WI38 (cell line): ENCODE results near the gene RCOR3.

Experiments used
- H3K4me3 ChIP-seq: 2 replicates; pipeline ENCODE4 v1.5.1; 2011; ENCODE audit warnings: low read depth, mild to moderate bottlenecking, control low read depth, low read length
- TF ChIP-seq, protein P1 (sequence below): IDR thresholded peaks from 2 replicates; pipeline ENCODE4 v1.5.1; 2012; ENCODE audit warnings: low read depth, mild to moderate bottlenecking, control low read depth, low read length

The RCOR3 gene

DNA sequence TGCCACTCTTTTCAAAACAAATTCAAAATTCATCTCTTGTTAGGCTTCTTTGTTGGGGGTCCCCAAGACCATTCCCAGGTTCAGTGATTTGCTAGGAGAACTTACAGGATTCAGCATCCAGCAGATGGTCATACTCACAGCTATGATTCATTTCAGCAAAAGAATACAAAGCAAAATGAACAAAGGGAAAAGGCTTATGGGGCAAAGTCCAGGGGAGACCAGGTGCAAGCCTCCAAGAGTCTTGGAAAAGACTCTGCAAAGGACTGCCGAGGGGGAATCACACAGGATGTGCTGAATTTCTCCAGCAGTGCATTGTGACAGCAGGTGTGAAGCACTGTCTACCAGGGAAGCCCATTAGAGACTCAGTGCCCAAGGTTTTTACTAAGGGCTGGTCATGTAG is 74.7 kb downstream of the RCOR3 start:
- H3K4me3 ChIP-seq: no peak overlapping the region
- TF ChIP-seq, protein P1, sequence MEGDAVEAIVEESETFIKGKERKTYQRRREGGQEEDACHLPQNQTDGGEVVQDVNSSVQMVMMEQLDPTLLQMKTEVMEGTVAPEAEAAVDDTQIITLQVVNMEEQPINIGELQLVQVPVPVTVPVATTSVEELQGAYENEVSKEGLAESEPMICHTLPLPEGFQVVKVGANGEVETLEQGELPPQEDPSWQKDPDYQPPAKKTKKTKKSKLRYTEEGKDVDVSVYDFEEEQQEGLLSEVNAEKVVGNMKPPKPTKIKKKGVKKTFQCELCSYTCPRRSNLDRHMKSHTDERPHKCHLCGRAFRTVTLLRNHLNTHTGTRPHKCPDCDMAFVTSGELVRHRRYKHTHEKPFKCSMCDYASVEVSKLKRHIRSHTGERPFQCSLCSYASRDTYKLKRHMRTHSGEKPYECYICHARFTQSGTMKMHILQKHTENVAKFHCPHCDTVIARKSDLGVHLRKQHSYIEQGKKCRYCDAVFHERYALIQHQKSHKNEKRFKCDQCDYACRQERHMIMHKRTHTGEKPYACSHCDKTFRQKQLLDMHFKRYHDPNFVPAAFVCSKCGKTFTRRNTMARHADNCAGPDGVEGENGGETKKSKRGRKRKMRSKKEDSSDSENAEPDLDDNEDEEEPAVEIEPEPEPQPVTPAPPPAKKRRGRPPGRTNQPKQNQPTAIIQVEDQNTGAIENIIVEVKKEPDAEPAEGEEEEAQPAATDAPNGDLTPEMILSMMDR: no peak

DNA sequence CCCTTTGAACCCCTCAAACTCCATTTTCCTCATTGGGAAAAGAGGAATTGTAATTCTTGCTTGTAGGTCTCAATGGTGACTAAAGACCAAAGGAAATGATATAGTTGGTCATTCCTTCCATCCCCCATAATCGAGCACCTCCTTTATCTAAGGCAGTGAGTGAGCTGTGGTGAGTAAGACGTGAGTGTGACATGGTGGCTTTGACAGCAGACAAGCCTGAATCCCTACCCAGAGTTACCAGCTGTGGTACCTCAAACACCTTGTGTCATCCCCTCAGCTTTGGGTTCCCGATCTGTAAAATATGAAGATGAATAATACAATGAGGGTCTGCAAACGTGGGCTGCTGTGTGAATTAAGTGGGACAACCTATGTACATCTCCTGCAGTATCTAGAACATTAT is 75.8 kb downstream of the RCOR3 start:
- TF ChIP-seq, protein P1: no peak
- H3K4me3 ChIP-seq: no peak overlapping the region

DNA sequence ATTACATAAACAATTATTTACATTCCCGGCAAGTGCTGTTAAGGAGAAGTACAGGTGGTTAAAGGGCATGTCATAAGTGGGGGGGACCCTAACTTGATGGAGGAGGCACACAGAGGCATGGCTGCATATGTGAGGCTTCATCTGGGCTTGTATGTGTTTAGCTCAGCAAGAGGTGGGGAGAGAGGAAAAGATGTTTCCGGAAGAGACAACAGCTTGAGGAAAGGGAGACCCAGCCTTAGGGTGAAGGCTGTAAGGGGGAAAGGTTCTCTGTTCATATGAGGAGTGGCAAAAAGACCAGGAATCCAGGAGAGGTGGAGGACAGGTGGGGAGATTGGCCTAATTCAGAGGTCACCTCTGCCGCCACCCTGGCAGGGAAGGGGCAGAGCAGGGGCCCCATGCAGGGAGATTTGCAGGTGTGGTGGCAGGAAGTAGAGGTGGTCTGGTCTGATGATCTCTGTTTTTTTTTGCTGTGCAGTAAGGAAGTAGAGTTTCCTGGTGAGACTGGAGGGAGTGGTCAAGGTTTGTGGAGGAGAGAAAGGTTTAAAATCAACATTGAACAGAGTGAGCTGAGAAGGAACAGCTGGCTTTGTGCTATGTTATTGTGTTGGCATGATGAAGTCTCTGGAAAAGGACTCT is 76.5 kb downstream of the RCOR3 start:
- TF ChIP-seq, protein P1: no peak
- H3K4me3 ChIP-seq: no peak overlapping the region

DNA sequence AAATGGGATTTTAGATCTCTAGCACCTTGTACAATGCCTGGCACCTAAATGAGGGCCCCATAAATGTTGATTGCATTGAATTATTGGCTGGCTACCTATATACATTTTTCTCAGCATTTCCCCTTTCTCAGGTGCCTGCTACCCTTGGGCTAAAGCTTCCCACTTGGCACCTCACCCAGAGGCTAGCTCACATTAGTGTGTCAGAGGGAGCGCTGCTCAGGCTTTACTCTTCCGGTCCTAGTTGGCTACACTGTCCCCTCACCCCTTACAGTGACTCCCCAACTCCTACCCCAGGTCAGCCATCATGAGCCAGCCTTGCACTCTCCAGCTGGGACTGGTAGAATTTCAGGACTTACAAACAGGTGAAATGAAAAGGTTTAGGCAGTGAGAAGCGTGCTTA is 77.0 kb downstream of the RCOR3 start:
- H3K4me3 ChIP-seq: no peak overlapping the region
- TF ChIP-seq, protein P1: no peak

DNA sequence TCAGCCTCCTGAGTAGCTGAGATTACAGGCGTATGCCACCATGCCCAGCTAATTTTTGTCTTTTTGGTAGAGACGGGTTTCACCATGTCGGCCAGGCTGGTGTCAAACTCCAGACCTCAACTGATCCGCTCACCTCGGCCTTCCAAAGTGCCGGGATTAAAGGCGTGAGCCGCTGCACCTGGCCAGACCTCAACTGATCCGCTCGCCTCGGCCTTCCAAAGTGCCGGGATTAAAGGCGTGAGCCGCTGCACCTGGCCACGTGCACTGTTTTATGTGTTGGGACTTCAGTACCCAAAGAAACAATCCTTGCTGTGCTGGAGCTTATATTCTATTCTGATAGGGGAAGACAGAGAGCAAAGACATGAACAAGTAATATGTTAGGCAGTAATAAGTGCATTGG is 77.6 kb downstream of the RCOR3 start:
- no peak overlapping the region for H3K4me3 ChIP-seq
- TF ChIP-seq, protein P1: no peak

DNA sequence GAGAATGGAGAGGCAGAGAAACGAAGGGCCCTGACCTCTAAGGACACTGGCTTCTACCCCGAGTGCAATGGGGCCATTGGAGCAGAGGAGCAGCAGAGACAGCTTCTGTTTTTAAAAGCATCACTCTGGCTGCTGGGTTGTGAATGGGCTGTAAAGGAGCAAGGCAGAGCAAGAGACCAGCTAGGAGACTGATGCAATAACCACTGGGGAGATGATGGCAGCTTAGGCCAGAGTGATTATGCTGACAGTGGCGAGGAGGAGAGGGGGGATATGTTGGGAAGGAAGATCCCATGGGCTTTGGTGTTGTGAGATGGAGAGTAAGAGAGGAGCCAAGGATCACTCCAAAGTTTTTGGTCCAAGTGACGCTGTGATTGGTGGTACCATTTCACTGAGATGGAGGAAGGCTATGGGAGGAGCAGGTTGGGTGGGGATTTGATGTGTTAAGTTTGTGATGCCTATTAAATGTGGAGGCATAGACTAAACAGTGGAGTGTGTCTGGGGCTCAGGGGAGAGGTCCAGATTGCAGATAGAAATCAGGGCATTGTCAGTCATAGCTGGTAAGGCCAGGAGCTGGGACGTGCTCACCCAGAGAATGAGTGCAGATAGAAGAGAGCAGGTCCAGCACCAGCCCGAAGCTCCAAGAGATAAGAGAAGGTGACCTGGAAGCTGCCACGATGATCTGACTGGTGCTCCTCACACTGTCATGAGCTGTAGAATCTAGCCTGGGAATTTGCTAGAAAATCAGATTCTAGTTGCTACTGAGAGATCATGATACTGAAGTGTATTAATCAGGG is 78.5 kb downstream of the RCOR3 start:
- H3K4me3 ChIP-seq: no peak overlapping the region
- TF ChIP-seq, protein P1: no peak

DNA sequence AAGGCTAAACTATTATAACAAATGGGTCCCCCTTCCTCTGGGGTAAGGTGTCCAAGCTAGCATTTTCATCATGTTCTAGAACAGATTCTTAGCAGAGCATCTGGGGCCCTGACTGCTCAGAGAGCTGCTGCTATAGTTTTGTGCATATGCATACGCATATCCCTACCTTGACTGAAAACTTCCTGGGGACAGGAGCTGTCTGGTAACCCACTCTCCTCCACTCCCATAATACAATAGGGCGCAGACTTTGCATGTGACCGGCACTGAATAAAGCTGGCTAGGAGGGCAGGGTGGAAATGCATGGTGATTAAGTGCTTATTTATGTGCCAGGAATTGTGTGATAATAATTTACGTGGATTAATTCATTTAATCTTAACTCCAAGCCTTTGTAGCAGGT is 79.1 kb downstream of the RCOR3 start:
- H3K4me3 ChIP-seq: no peak overlapping the region

More for the DNA sequence above, 79.1 kb downstream of the RCOR3 start:
- TF ChIP-seq, protein P1: no peak
